Upper lobe of left lung (tissue), 4 donors: Measurements from ENCODE around the gene TMEM108.

ENCODE experiments used
- CTCF ChIP-seq, 6 experiments: fragments of 450-650 bp in 4 of 6; fragments of 200-600 bp in 2 of 6; sonication (generic) in 2 of 6; IDR thresholded peaks; one replicate each; pipeline ENCODE4 v1.5.1; 2016 to 2019; ENCODE audit warnings: antibody characterized with exemption in 6 of 6
- EP300 ChIP-seq, 4 donors: sonication (generic); formaldehyde crosslinking; IDR thresholded peaks; one replicate each; pipeline ENCODE4 v1.5.1; 2017; ENCODE audit warnings: antibody characterized with exemption in 4 of 4, control low read depth in 2 of 4

- TF ChIP-seq EP300 (IDR thresholded peaks at IDR 0.05) (no peak), CTCF (IDR thresholded peaks at IDR 0.05) (no peak)
Observed at GRCh38 chr3:133386876-133387275, 348.7 kb downstream of the TMEM108 start.
